ENCODE measurements around the gene AK1.

AK1 gene

GRCh38 chr9:127915801-127916719 lies 38.6 kb upstream of the AK1 start:
- Histone ChIP-seq H3K27ac (ENCODE audit: low read length) (peak overlapping the region; percentile 93), H3K36me3 (replicated peaks; ENCODE audit: insufficient read depth, low read length) (peaks cover 3% of the 10 kb centered on the region), H4K20me1 (ENCODE audit: insufficient read depth, low read length) (no peaks in the 10 kb centered on the region), H3K4me1 (ENCODE audit: low read length) (peaks cover 43% of the 10 kb centered on the region), H2AFZ (ENCODE audit: low read length) (peak overlapping the region; percentile 33; the same call in 1 of the 2 replicates), H3K79me2 (ENCODE audit: low read length) (peaks cover 56% of the 10 kb centered on the region), H3K4me2 (ENCODE audit: low read depth, low read length) (peak overlapping the region; percentile 86), H3K4me3 (ENCODE audit: low read length) (peak overlapping the region; percentile 99), H3K9me2 (replicated peaks; ENCODE audit: insufficient read depth, low read length) (no peaks in the 10 kb centered on the region), H3K27me3 (replicated peaks; ENCODE audit: insufficient read depth, low read length) (no peaks in the 10 kb centered on the region), H3F3A (ENCODE audit: insufficient read depth, low read length) (peaks cover 26% of the 10 kb centered on the region), H3K9ac (ENCODE audit: low read length) (peak overlapping the region; percentile 98), H3K9me3 (replicated peaks; ENCODE audit: insufficient read depth, low read length) (no peaks in the 10 kb centered on the region)
- peak; percentile 87 for DNase-seq
- TF ChIP-seq EZH2phosphoT487 (IDR thresholded peaks at IDR 0.05; ENCODE audit: low read length) (no peak), EZH2 (optimal IDR thresholded peaks at IDR 0.05; ENCODE audit: low read depth, low read length) (no peak), CTCF (IDR thresholded peaks at IDR 0.05; ENCODE audit: low read length) (no peak)

GRCh38 chr9:127915325-127915752 lies 37.9 kb upstream of the AK1 start:
- Histone ChIP-seq H3K4me2 (ENCODE audit: low read depth, low read length) (peak overlapping the region; percentile 86), H3K4me1 (ENCODE audit: low read length) (peaks cover 48% of the 10 kb centered on the region)
- peak; percentile 27 for DNase-seq

GRCh38 chr9:127913682-127914081 lies 36.2 kb upstream of the AK1 start:
- Histone ChIP-seq H3K4me2 (ENCODE audit: low read depth, low read length) (no peak overlapping the region), H3K9me2 (replicated peaks; ENCODE audit: insufficient read depth, low read length) (no peaks in the 10 kb centered on the region), H3K9ac (ENCODE audit: low read length) (no peak overlapping the region), H3K4me1 (ENCODE audit: low read length) (peaks cover 48% of the 10 kb centered on the region), H3K4me3 (ENCODE audit: low read length) (no peak overlapping the region), H3F3A (ENCODE audit: insufficient read depth, low read length) (peaks cover 30% of the 10 kb centered on the region), H3K27me3 (replicated peaks; ENCODE audit: insufficient read depth, low read length) (no peaks in the 10 kb centered on the region), H3K9me3 (replicated peaks; ENCODE audit: insufficient read depth, low read length) (no peaks in the 10 kb centered on the region), H4K20me1 (ENCODE audit: insufficient read depth, low read length) (no peaks in the 10 kb centered on the region), H3K27ac (ENCODE audit: low read length) (no peak overlapping the region), H3K79me2 (ENCODE audit: low read length) (peaks cover 71% of the 10 kb centered on the region), H3K36me3 (replicated peaks; ENCODE audit: insufficient read depth, low read length) (peaks cover 12% of the 10 kb centered on the region), H2AFZ (ENCODE audit: low read length) (no peak overlapping the region)
- TF ChIP-seq EZH2 (optimal IDR thresholded peaks at IDR 0.05; ENCODE audit: low read depth, low read length) (no peak), CTCF (IDR thresholded peaks at IDR 0.05; ENCODE audit: low read length) (no peak), EZH2phosphoT487 (IDR thresholded peaks at IDR 0.05; ENCODE audit: low read length) (no peak)
- DNase-seq = no peak

More at GRCh38 chr9:127915325-127915752, 37.9 kb upstream of the AK1 start:
- peaks cover 8% of the 10 kb centered on the region for H3K36me3 ChIP-seq (replicated peaks; ENCODE audit: insufficient read depth, low read length)
- H3K4me3 ChIP-seq (ENCODE audit: low read length) = peak overlapping the region; percentile 99
- no peak overlapping the region for H2AFZ ChIP-seq (ENCODE audit: low read length)
- H4K20me1 ChIP-seq (ENCODE audit: insufficient read depth, low read length) = no peaks in the 10 kb centered on the region
- H3K9ac ChIP-seq (ENCODE audit: low read length) = peak overlapping the region; percentile 98
- H3K79me2 ChIP-seq (ENCODE audit: low read length) = peaks cover 63% of the 10 kb centered on the region
- H3K27me3 ChIP-seq (replicated peaks; ENCODE audit: insufficient read depth, low read length) = no peaks in the 10 kb centered on the region
- TF ChIP-seq EZH2phosphoT487 (IDR thresholded peaks at IDR 0.05; ENCODE audit: low read length) (no peak), CTCF (IDR thresholded peaks at IDR 0.05; ENCODE audit: low read length) (no peak), EZH2 (optimal IDR thresholded peaks at IDR 0.05; ENCODE audit: low read depth, low read length) (no peak)
- H3K9me3 ChIP-seq (replicated peaks; ENCODE audit: insufficient read depth, low read length) = no peaks in the 10 kb centered on the region
- H3K9me2 ChIP-seq (replicated peaks; ENCODE audit: insufficient read depth, low read length) = no peaks in the 10 kb centered on the region
- peaks cover 30% of the 10 kb centered on the region for H3F3A ChIP-seq (ENCODE audit: insufficient read depth, low read length)
- peak overlapping the region; percentile 93 for H3K27ac ChIP-seq (ENCODE audit: low read length)
